Omental fat pad (tissue), 4 donors: ENCODE results near the gene CCDC54. TPM values are rescaled to one million over a fixed set of nuclear protein-coding genes. Genes with fewer than 3 reads are reported as not detected.

Source experiments
- ATAC-seq: fragments of 150-250 bp; one replicate; pipeline ENCODE4 v1.9.1; 2016; ENCODE audit warnings: mild to moderate bottlenecking, moderate library complexity; ENCODE audit not compliant: low FRiP score
- DNase-seq: peaks from one replicate; pipeline ENCODE4 v3.0.0-alpha.2; 2019; ENCODE audit warnings: low spot score
- CTCF ChIP-seq, 3 donors: fragments of 450-650 bp; IDR thresholded peaks; one replicate each; pipeline ENCODE4 v1.5.1; 2016 to 2017; ENCODE audit warnings: antibody characterized with exemption in 3 of 3, mild to moderate bottlenecking in 3 of 3, moderate library complexity in 2 of 3
- total RNA-seq, 4 donors: library from RNA; depleted of rRNA; stranded (reverse); fragments of >200 nt; gene quantifications; one replicate each; pipeline ENCODE4 v1.1.0, GENCODE V29; 2016

CCDC54 gene
- total RNA-seq, 4 donors from 2014 or later: not detected

GRCh38 chr3:107384907-107385306, 7.7 kb downstream of the CCDC54 start:
- TF ChIP-seq CTCF (IDR thresholded peaks at IDR 0.05): no peak
- DNase-seq: no peak
- no peak for ATAC-seq

GRCh38 chr3:107387555-107387954, 10.3 kb downstream of the CCDC54 start:
- ATAC-seq: peak; percentile 86
- no peak for DNase-seq
- no peak for TF ChIP-seq CTCF (IDR thresholded peaks at IDR 0.05)

- peak; percentile 66 for ATAC-seq
- no peak for TF ChIP-seq CTCF (IDR thresholded peaks at IDR 0.05)
- DNase-seq: no peak
Observed at GRCh38 chr3:107392549-107393165, 15.4 kb downstream of the CCDC54 start.

- DNase-seq (no peak), ATAC-seq (no peak)
- TF ChIP-seq CTCF (IDR thresholded peaks at IDR 0.05): no peak
Observed at GRCh38 chr3:107394502-107394901, 17.3 kb downstream of the CCDC54 start.

GRCh38 chr3:107395066-107395465, 17.8 kb downstream of the CCDC54 start:
- TF ChIP-seq CTCF (IDR thresholded peaks at IDR 0.05): no peak
- no peak for ATAC-seq
- no peak for DNase-seq

GRCh38 chr3:107401301-107401700, 24.1 kb downstream of the CCDC54 start:
- ATAC-seq (no peak), DNase-seq (no peak)
- no peak for TF ChIP-seq CTCF (IDR thresholded peaks at IDR 0.05)

GRCh38 chr3:107402214-107402613, 25.0 kb downstream of the CCDC54 start:
- no peak for ATAC-seq
- DNase-seq: no peak
- TF ChIP-seq CTCF (IDR thresholded peaks at IDR 0.05): no peak
